ENCODE results near the gene NDUFS1. TPM values are rescaled to one million over a fixed set of nuclear protein-coding genes. Genes with fewer than 3 reads are reported as not detected.

NDUFS1 gene
- polyA plus RNA-seq, 1 of the 3 experiments (the other 2 are of a cell fraction) = 54.8 TPM

DNA sequence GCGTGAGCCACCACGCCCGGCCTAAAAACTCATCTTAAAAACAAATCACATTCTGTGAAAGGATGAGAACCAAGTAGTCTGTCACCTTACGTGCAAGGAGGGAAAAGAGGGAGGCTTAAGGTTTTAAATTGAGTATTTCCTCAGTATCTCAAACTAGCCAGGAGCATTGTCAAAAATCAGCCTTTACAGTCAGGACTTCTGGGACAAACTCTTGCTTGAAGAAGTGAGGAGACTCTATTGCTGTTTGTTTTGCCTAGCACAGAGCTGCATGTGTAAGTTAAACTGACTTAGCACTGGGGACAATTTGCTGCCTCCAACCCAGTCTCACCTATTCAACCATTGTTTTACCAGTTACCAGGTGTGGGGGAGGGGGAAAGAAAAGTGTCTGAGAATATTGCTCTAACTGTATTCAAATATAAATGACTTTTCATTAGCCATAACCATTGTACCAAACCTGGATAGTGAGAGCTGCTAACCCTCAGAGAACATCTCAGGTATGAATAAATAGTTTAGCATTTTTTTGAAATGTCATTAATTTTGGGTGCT is 76.9 kb downstream of the NDUFS1 start:
- no peaks in the 10 kb centered on the region for H3K9me2 ChIP-seq

DNA sequence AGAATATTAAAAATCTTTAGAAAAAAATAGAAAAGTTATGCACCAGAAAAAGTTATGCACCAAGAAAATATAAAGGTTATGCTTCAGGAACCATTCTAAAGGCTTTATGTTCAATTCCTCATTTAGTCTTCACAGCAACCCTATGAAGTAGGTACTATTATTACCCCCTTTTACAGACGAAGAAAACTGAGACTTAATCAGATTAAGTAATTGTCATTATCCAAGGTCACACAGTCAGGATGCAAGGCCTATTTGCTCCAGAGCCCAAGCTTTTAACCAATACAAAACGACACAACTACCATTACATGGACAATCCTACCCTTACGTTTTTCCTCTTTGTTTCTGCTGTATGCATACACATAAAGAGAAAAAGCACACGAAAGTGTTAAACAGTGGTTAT is 78.3 kb downstream of the NDUFS1 start:
- Histone ChIP-seq H4K20me1 (ENCODE audit: insufficient read depth) (no peaks in the 10 kb centered on the region), H3K27me3 (ENCODE audit: insufficient read depth) (no peaks in the 10 kb centered on the region), H3K9ac (no peak overlapping the region), H3K4me2 (no peak overlapping the region), H2AFZ (ENCODE audit: low read depth) (no peak overlapping the region), H3K79me2 (ENCODE audit: insufficient read depth) (peaks cover 81% of the 10 kb centered on the region), H3K9me3 (no peaks in the 10 kb centered on the region), H3F3A (replicated peaks; ENCODE audit: insufficient read depth) (peaks cover 13% of the 10 kb centered on the region), H3K4me3 (ENCODE audit: low read depth in 2 of 2, low read length in 1 of 2) (no peak overlapping the region), H3K27ac (ENCODE audit: low read depth in 2 of 2, low read length in 1 of 2) (no peak overlapping the region), H3K9me2 (no peaks in the 10 kb centered on the region), H3K4me1 (ENCODE audit: control insufficient read depth in 1 of 2, insufficient read depth in 2 of 2, low read depth in 1 of 2, low read length in 1 of 2) (peaks cover 0 to 5% of the 10 kb centered on the region in 2 experiments; a peak in 2 of 4 replicates), H3K36me3 (replicated peaks in 1 of 2; ENCODE audit: control insufficient read depth in 1 of 2, insufficient read depth in 2 of 2, low read length in 1 of 2) (no peaks in the 10 kb centered on the region)
- ChIA-PET POLR2A (no interaction called here), CTCF (no interaction called here)
- DNase-seq = no peak
- TF ChIP-seq TEAD4 (IDR thresholded peaks at IDR 0.05; ENCODE audit: borderline replicate concordance, insufficient read depth) (no peak), RCOR1 (IDR thresholded peaks at IDR 0.05; ENCODE audit: low read length) (no peak), RXRA (IDR thresholded peaks at IDR 0.05; ENCODE audit: borderline replicate concordance, low read depth) (no peak), NRF1 (IDR thresholded peaks at IDR 0.05; ENCODE audit: low read depth, low read length) (no peak), EP300 (IDR thresholded peaks at IDR 0.05; ENCODE audit: borderline replicate concordance in 1 of 2, low read depth in 1 of 2, low read length in 1 of 2) (no peak), EZH2phosphoT487 (IDR thresholded peaks at IDR 0.05; ENCODE audit: borderline replicate concordance, low read depth) (no peak), SIN3A (IDR thresholded peaks at IDR 0.05; ENCODE audit: borderline replicate concordance, low read depth, low read length) (no peak), NFIC (IDR thresholded peaks at IDR 0.05; ENCODE audit: borderline replicate concordance) (no peak), RFX5 (IDR thresholded peaks at IDR 0.05; ENCODE audit: low read length) (no peak), TAF1 (IDR thresholded peaks at IDR 0.05; ENCODE audit: borderline replicate concordance, low read depth, low read length) (no peak), YY1 (IDR thresholded peaks at IDR 0.05; ENCODE audit: low read depth) (no peak)
- TF ChIP-seq, protein P1, sequence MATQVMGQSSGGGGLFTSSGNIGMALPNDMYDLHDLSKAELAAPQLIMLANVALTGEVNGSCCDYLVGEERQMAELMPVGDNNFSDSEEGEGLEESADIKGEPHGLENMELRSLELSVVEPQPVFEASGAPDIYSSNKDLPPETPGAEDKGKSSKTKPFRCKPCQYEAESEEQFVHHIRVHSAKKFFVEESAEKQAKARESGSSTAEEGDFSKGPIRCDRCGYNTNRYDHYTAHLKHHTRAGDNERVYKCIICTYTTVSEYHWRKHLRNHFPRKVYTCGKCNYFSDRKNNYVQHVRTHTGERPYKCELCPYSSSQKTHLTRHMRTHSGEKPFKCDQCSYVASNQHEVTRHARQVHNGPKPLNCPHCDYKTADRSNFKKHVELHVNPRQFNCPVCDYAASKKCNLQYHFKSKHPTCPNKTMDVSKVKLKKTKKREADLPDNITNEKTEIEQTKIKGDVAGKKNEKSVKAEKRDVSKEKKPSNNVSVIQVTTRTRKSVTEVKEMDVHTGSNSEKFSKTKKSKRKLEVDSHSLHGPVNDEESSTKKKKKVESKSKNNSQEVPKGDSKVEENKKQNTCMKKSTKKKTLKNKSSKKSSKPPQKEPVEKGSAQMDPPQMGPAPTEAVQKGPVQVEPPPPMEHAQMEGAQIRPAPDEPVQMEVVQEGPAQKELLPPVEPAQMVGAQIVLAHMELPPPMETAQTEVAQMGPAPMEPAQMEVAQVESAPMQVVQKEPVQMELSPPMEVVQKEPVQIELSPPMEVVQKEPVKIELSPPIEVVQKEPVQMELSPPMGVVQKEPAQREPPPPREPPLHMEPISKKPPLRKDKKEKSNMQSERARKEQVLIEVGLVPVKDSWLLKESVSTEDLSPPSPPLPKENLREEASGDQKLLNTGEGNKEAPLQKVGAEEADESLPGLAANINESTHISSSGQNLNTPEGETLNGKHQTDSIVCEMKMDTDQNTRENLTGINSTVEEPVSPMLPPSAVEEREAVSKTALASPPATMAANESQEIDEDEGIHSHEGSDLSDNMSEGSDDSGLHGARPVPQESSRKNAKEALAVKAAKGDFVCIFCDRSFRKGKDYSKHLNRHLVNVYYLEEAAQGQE (IDR thresholded peaks at IDR 0.05; ENCODE audit: low read depth, low read length) = no peak
- WGBS (ENCODE audit: low lambda C conversion rate) = 88% methylated on average over 4 of the region's 4 CpGs

More for the DNA sequence above, 76.9 kb downstream of the NDUFS1 start:
- H3K4me2 ChIP-seq = no peak overlapping the region
- POLR2A ChIA-PET = no interaction called here
- H3K79me2 ChIP-seq (ENCODE audit: insufficient read depth) = peaks cover 79% of the 10 kb centered on the region
- CTCF ChIA-PET = no interaction called here
- no peaks in the 10 kb centered on the region for H3K36me3 ChIP-seq (replicated peaks in 1 of 2; ENCODE audit: control insufficient read depth in 1 of 2, insufficient read depth in 2 of 2, low read length in 1 of 2)
- TF ChIP-seq GATA2 (CRISPR knock-in tag; IDR thresholded peaks at IDR 0.05) (no peak), ELF1 (IDR thresholded peaks at IDR 0.05) (no peak), YY1 (IDR thresholded peaks at IDR 0.05; ENCODE audit: low read depth) (no peak), TAF1 (IDR thresholded peaks at IDR 0.05; ENCODE audit: borderline replicate concordance, low read depth, low read length) (no peak), JUND (IDR thresholded peaks at IDR 0.05) (no peak), FOSL2 (IDR thresholded peaks at IDR 0.05; ENCODE audit: borderline replicate concordance, low read depth) (no peak), EP300 (IDR thresholded peaks at IDR 0.05; ENCODE audit: borderline replicate concordance in 1 of 2, low read depth in 1 of 2, low read length in 1 of 2) (no peak), CHD2 (IDR thresholded peaks at IDR 0.05; ENCODE audit: low read length, partially characterized antibody) (no peak), RFX5 (IDR thresholded peaks at IDR 0.05; ENCODE audit: low read length) (no peak)
- TF ChIP-seq, protein P2, sequence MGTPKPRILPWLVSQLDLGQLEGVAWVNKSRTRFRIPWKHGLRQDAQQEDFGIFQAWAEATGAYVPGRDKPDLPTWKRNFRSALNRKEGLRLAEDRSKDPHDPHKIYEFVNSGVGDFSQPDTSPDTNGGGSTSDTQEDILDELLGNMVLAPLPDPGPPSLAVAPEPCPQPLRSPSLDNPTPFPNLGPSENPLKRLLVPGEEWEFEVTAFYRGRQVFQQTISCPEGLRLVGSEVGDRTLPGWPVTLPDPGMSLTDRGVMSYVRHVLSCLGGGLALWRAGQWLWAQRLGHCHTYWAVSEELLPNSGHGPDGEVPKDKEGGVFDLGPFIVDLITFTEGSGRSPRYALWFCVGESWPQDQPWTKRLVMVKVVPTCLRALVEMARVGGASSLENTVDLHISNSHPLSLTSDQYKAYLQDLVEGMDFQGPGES (IDR thresholded peaks at IDR 0.05; ENCODE audit: low read depth, low read length) = no peak
- TF ChIP-seq, protein P3, sequence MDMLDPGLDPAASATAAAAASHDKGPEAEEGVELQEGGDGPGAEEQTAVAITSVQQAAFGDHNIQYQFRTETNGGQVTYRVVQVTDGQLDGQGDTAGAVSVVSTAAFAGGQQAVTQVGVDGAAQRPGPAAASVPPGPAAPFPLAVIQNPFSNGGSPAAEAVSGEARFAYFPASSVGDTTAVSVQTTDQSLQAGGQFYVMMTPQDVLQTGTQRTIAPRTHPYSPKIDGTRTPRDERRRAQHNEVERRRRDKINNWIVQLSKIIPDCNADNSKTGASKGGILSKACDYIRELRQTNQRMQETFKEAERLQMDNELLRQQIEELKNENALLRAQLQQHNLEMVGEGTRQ (IDR thresholded peaks at IDR 0.05; ENCODE audit: borderline replicate concordance, low read depth, low read length) = no peak
- no peak overlapping the region for H3K27ac ChIP-seq (ENCODE audit: low read depth in 2 of 2, low read length in 1 of 2)
- peaks cover 0 to 5% of the 10 kb centered on the region in 2 experiments; a peak in 2 of 4 replicates for H3K4me1 ChIP-seq (ENCODE audit: control insufficient read depth in 1 of 2, insufficient read depth in 2 of 2, low read depth in 1 of 2, low read length in 1 of 2)
- 91% methylated on average over 4 of the region's 4 CpGs for WGBS (ENCODE audit: low lambda C conversion rate)
- H3K4me3 ChIP-seq (ENCODE audit: low read depth in 2 of 2, low read length in 1 of 2) = no peak overlapping the region
- peaks cover 28% of the 10 kb centered on the region for H3F3A ChIP-seq (replicated peaks; ENCODE audit: insufficient read depth)
- no peak for DNase-seq
- H2AFZ ChIP-seq (ENCODE audit: low read depth) = no peak overlapping the region
- no peaks in the 10 kb centered on the region for H3K27me3 ChIP-seq (ENCODE audit: insufficient read depth)
- H3K9ac ChIP-seq = no peak overlapping the region
- H3K9me3 ChIP-seq = no peaks in the 10 kb centered on the region
- no peaks in the 10 kb centered on the region for H4K20me1 ChIP-seq (ENCODE audit: insufficient read depth)

Data from SK-N-SH (cell line).